Smooth muscle cell (in vitro differentiated cells): ENCODE results near the gene TNPO1. TPM values are rescaled to one million over a fixed set of nuclear protein-coding genes. Genes with fewer than 3 reads are reported as not detected.

Experiments used
- DNase-seq: peaks from one replicate; lab custom pipeline; 2025; ENCODE audit not compliant: unreplicated experiment; lab: John Stamatoyannopoulos, UW
- H2AFZ ChIP-seq: fragments of 200-600 bp; sonication (generic); 2 replicates; pipeline ENCODE4 v1.6.0; 2016; ENCODE audit warnings: antibody characterized with exemption, low read depth, mild to moderate bottlenecking
- H3F3A ChIP-seq: fragments of 200-600 bp; sonication (generic); 2 replicates; pipeline ENCODE4 v1.6.0; 2017; ENCODE audit warnings: antibody characterized with exemption, low read depth
- H3K27ac ChIP-seq: fragments of 200-600 bp; sonication (generic); 2 replicates; pipeline ENCODE4 v1.5.1; 2016; ENCODE audit warnings: low read depth, mild to moderate bottlenecking
- H3K27me3 ChIP-seq: fragments of 200-600 bp; sonication (generic); 2 replicates; pipeline ENCODE4 v1.6.1; 2016; ENCODE audit warnings: low read depth, mild to moderate bottlenecking
- H3K36me3 ChIP-seq: fragments of 200-600 bp; sonication (generic); 2 replicates; pipeline ENCODE4 v1.5.1; 2016; ENCODE audit warnings: low read depth
- H3K4me1 ChIP-seq: fragments of 200-600 bp; sonication (generic); 2 replicates; pipeline ENCODE4 v1.5.1; 2016; ENCODE audit warnings: low read depth
- H3K4me2 ChIP-seq: fragments of 200-600 bp; sonication (generic); 2 replicates; pipeline ENCODE4 v1.6.0; 2016; ENCODE audit warnings: mild to moderate bottlenecking
- H3K4me3 ChIP-seq: fragments of 200-600 bp; sonication (generic); 2 replicates; pipeline ENCODE4 v1.5.1; 2016; ENCODE audit warnings: mild to moderate bottlenecking
- H3K79me2 ChIP-seq: fragments of 200-600 bp; sonication (generic); 2 replicates; pipeline ENCODE4 v1.6.0; 2016; ENCODE audit warnings: low read depth, mild to moderate bottlenecking
- H3K9ac ChIP-seq: fragments of 200-600 bp; sonication (generic); 2 replicates; pipeline ENCODE4 v1.6.0; 2016; ENCODE audit warnings: low read depth
- H3K9me3 ChIP-seq: fragments of 200-600 bp; sonication (generic); replicated peaks from 2 replicates; pipeline ENCODE4 v1.5.1; 2016; ENCODE audit warnings: low read depth
- H4K20me1 ChIP-seq: fragments of 200-600 bp; sonication (generic); 2 replicates; pipeline ENCODE4 v1.6.0; 2016; ENCODE audit warnings: low read depth
- WGBS: methylation state at CpG from one replicate; pipeline ENCODE4 v1.1.7; 2016; ENCODE audit warnings: low lambda C conversion rate; 5-methylcytosine and 5-hydroxymethylcytosine counted together
- polyA plus RNA-seq: library from polyadenylated mRNA; unstranded; fragments of >200 nt; fragmentation: Nextera tagmentation; extraction: Ambion mirVana; gene quantifications from 2 replicates; pipeline ENCODE4 v1.2.1, GENCODE V29; 2016
- total RNA-seq: library from RNA; depleted of rRNA; stranded (reverse); fragments of >200 nt; gene quantifications from 2 replicates; pipeline ENCODE4 v1.2.3, GENCODE V29; 2014
- TF ChIP-seq, protein P1 (sequence below): fragments of 200-600 bp; sonication (generic); IDR thresholded peaks from 2 replicates; pipeline ENCODE4 v1.5.1; 2017; ENCODE audit warnings: borderline replicate concordance, mild to moderate bottlenecking, antibody characterized with exemption; ENCODE audit not compliant: insufficient read depth, poor library complexity, severe bottlenecking

TNPO1 gene
- total and polyA plus RNA-seq, 2 experiments from 2014 or later = 62.7 to 182 TPM

DNA sequence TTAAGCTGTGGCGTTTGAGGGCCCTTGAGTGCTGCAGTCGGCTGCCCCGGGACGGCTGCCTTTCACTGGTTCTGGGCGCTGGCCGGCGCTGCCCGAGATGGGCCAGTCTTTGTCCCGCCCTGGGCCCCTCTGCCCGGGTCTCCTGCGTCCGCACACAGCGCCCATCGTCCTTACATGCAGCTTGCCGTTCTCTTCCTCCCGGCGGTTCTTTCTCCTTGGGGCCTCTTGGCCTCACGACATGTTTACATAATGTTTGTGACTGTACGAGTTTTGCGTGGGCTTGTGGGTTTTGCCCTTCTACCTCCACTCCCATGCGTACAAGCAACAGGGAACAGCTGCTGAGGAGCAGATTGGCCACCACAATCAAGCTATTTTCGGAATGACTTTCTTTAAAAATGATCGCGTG lies 618 bp downstream of the TNPO1 start:
- peaks cover 49% of the 10 kb centered on the region for H3K79me2 ChIP-seq
- H3K36me3 ChIP-seq = no peaks in the 10 kb centered on the region
- peaks cover 40% of the 10 kb centered on the region for H3K4me1 ChIP-seq
- peaks cover 16% of the 10 kb centered on the region for H3F3A ChIP-seq
- no peaks in the 10 kb centered on the region for H3K9me3 ChIP-seq
- peak overlapping the region; percentile 86 for H3K4me3 ChIP-seq
- H4K20me1 ChIP-seq = peaks cover 37% of the 10 kb centered on the region
- 0% methylated on average over 20 of the region's 24 CpGs for WGBS
- H2AFZ ChIP-seq = peak overlapping the region; percentile 97
- peak overlapping the region; percentile 100 for H3K9ac ChIP-seq
- DNase-seq = peak; percentile 62
- TF ChIP-seq, protein P1, sequence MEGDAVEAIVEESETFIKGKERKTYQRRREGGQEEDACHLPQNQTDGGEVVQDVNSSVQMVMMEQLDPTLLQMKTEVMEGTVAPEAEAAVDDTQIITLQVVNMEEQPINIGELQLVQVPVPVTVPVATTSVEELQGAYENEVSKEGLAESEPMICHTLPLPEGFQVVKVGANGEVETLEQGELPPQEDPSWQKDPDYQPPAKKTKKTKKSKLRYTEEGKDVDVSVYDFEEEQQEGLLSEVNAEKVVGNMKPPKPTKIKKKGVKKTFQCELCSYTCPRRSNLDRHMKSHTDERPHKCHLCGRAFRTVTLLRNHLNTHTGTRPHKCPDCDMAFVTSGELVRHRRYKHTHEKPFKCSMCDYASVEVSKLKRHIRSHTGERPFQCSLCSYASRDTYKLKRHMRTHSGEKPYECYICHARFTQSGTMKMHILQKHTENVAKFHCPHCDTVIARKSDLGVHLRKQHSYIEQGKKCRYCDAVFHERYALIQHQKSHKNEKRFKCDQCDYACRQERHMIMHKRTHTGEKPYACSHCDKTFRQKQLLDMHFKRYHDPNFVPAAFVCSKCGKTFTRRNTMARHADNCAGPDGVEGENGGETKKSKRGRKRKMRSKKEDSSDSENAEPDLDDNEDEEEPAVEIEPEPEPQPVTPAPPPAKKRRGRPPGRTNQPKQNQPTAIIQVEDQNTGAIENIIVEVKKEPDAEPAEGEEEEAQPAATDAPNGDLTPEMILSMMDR = no peak
- H3K27ac ChIP-seq = peak overlapping the region; percentile 100
- H3K27me3 ChIP-seq = no peaks in the 10 kb centered on the region
- H3K4me2 ChIP-seq = peak overlapping the region; percentile 92

DNA sequence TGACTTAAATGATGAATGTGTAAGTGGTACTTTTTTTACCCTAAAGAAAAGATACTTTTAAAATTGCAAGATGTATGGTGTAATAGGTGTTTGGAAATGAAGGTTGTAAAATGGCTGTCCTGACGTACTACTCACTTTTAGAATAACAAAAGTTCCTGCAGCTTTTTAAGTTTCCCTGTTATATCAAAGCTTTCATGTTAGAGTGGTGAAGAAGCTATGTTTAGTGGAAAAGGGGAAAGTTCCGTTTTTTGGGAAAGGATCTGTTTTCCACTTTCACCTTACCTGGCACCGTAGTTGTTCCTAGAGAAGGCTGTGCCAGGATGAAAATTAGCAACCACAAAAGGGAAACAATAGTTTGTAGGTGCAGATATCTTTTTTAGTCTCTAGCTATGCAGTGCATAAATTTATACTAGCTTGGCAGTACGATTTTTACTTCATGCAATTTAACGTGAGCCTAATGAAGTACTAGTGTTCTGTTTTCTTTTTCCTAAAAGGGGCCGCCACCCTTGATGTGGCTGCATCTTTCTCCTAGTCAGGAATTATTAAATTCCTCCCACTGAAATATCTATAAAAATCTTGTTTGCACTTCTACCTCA lies 1.3 kb downstream of the TNPO1 start:
- H3F3A ChIP-seq = peaks cover 16% of the 10 kb centered on the region
- peaks cover 44% of the 10 kb centered on the region for H4K20me1 ChIP-seq
- no peaks in the 10 kb centered on the region for H3K27me3 ChIP-seq
- peak overlapping the region; percentile 92 for H3K4me2 ChIP-seq
- H3K4me1 ChIP-seq = peaks cover 42% of the 10 kb centered on the region
- H3K4me3 ChIP-seq = peak overlapping the region; percentile 86
- no peaks in the 10 kb centered on the region for H3K9me3 ChIP-seq
- DNase-seq = no peak
- H3K27ac ChIP-seq = peak overlapping the region; percentile 100
- peak overlapping the region; percentile 100 for H3K9ac ChIP-seq
- TF ChIP-seq, protein P1 = no peak
- H2AFZ ChIP-seq = peak overlapping the region; percentile 97
- 17% methylated on average over 6 of the region's 6 CpGs for WGBS
- H3K79me2 ChIP-seq = peaks cover 56% of the 10 kb centered on the region
- no peaks in the 10 kb centered on the region for H3K36me3 ChIP-seq

DNA sequence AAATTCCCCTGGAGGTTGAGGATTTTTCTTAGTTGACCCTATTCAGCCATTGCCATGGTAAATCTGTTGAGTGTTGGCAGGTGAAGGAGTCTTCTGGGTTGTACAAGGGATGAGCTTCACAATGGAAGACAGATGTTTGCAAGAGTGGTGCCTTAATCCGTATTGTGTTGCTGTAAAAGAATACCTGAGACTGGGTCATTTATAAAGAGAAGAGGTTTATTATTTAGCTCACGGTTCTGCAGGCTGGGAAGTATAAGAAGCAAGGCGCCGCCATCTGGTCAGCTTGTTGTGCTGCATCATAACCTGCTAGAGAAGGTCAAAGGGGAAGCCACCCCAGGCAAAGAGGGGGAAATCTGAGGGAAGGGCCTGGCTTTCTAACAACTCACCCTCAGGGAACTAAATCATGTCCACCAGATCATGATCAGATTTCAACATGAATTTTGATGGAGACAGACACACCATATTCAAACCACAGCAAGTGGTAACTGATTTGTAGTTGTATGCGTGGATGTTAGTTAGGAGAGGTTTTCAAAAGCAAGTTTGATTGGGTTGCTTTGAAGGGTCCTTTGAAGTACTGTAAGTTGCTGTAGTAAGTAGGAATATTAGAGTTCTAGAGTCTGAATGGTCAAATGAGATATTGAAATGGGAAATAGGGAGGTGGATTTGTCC lies 2.5 kb downstream of the TNPO1 start:
- DNase-seq = no peak
- H3K36me3 ChIP-seq = no peaks in the 10 kb centered on the region
- H3K79me2 ChIP-seq = peaks cover 68% of the 10 kb centered on the region
- H2AFZ ChIP-seq = no peak overlapping the region
- peaks cover 42% of the 10 kb centered on the region for H3K4me1 ChIP-seq
- peak overlapping the region; percentile 100 for H3K27ac ChIP-seq
- 23% methylated on average over 5 of the region's 5 CpGs for WGBS
- H3K4me2 ChIP-seq = peak overlapping the region; percentile 92
- H3K9ac ChIP-seq = peak overlapping the region; percentile 100
- peaks cover 56% of the 10 kb centered on the region for H4K20me1 ChIP-seq
- peak overlapping the region; percentile 86 for H3K4me3 ChIP-seq
- TF ChIP-seq, protein P1 = peak; percentile 56
- no peaks in the 10 kb centered on the region for H3K9me3 ChIP-seq
- no peaks in the 10 kb centered on the region for H3K27me3 ChIP-seq
- peaks cover 16% of the 10 kb centered on the region for H3F3A ChIP-seq
